Measurements from ENCODE around the gene IFFO2. TPM values are rescaled to one million over a fixed set of nuclear protein-coding genes. Genes with fewer than 3 reads are reported as not detected.

IFFO2 gene
- total RNA-seq, 3 donors from 2014 or later (not counting 1 experiment from before 2014, with no cell fraction given): 52.4 to 105 (median 66.5) TPM

DNA sequence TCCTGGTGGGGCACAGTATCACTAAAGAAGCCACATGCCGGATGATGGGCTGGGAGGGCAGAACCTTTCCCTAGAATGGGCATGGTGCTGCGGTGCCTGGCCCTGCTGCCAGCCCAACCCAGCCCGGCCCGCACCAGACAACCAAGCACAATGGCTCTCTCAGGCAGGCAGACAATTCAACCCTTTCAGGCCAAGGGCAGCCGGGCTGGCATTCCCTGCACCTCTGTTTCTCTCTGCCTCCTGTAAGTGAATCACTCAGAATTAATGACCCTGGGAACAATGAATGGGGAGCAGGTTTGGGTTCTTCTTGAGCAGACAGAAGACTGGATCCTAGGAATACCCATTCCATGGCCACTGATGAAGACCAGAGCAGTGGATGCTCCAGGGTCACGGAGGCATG, 41.0 kb upstream of the IFFO2 start:
- TF ChIP-seq, protein P1, sequence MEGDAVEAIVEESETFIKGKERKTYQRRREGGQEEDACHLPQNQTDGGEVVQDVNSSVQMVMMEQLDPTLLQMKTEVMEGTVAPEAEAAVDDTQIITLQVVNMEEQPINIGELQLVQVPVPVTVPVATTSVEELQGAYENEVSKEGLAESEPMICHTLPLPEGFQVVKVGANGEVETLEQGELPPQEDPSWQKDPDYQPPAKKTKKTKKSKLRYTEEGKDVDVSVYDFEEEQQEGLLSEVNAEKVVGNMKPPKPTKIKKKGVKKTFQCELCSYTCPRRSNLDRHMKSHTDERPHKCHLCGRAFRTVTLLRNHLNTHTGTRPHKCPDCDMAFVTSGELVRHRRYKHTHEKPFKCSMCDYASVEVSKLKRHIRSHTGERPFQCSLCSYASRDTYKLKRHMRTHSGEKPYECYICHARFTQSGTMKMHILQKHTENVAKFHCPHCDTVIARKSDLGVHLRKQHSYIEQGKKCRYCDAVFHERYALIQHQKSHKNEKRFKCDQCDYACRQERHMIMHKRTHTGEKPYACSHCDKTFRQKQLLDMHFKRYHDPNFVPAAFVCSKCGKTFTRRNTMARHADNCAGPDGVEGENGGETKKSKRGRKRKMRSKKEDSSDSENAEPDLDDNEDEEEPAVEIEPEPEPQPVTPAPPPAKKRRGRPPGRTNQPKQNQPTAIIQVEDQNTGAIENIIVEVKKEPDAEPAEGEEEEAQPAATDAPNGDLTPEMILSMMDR (IDR thresholded peaks at IDR 0.05): no peak
- WGBS (ENCODE audit: insufficient coverage): 97% methylated on average over 6 of the region's 6 CpGs
- peaks cover 13% of the 10 kb centered on the region for H3K4me1 ChIP-seq (ENCODE audit: control insufficient read depth, insufficient read depth, low read length)
- H3K27me3 Mint-ChIP-seq (ENCODE audit: low read depth in 2 of 2): peaks cover 0 to 16% of the 10 kb centered on the region in 2 donors
- H3K4me3 ChIP-seq (ENCODE audit: low read length): no peak overlapping the region
- H3K27ac ChIP-seq (ENCODE audit: low read length): no peak overlapping the region
- peaks cover 11 to 12% of the 10 kb centered on the region in 2 donors for H3K4me1 Mint-ChIP-seq
- H3K27me3 ChIP-seq (ENCODE audit: control insufficient read depth, insufficient read depth, low read length): no peaks in the 10 kb centered on the region
- no peak for ATAC-seq
- no peaks in the 10 kb centered on the region for H3K36me3 ChIP-seq (ENCODE audit: control insufficient read depth, insufficient read depth, low read length)
- intact Hi-C loops (cut with micrococcal nuclease): no loop called here
- H3K27ac Mint-ChIP-seq: no peak overlapping the region
- H3K36me3 Mint-ChIP-seq: peaks cover 17% of the 10 kb centered on the region
- H3K9me3 ChIP-seq (ENCODE audit: control insufficient read depth, insufficient read depth, low read length): no peaks in the 10 kb centered on the region
- H3K4me3 Mint-ChIP-seq: no peak overlapping the region
- no peak for DNase-seq
- peaks cover 0 to 17% of the 10 kb centered on the region in 2 donors for H3K9me3 Mint-ChIP-seq

DNA sequence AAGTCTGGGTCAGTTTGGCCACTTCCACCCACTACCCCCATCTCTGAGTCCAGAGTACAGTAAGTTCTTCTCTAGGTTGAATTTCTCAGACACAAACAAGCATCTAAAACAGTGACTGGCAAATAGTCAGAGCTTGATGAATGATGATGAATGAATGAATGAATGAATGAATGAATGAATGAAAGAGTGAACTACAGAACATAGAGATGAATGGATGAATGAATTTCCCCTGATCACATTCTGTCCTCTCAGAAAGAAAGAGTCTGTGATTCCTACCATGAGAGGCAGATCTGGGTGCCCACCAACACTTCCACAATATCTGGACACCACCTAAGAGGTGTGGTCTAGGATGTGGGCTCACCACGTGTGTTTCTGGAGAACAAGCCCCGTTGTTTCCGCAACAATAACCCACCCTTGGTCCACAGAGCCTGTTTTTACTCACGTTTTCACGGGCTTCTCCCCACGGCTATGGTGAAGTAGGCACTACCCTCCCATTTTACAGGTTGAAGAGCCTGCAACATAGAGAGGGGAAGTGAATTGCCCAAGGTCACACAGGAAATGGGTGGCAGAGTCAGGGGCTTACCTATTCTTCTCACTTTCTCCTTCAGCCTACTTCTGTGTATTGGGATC, 40.2 kb upstream of the IFFO2 start:
- no peak for DNase-seq
- WGBS (ENCODE audit: insufficient coverage): 39% methylated on average over 5 of the region's 6 CpGs
- Mint-ChIP-seq H3K4me3 (no peak overlapping the region), H3K9me3 (peaks cover 0 to 15% of the 10 kb centered on the region in 2 donors), H3K4me1 (peaks cover 11 to 12% of the 10 kb centered on the region in 2 donors), H3K27me3 (ENCODE audit: low read depth in 2 of 2) (peaks cover 0 to 16% of the 10 kb centered on the region in 2 donors), H3K27ac (no peak overlapping the region), H3K36me3 (peaks cover 17% of the 10 kb centered on the region)
- Histone ChIP-seq H3K27me3 (ENCODE audit: control insufficient read depth, insufficient read depth, low read length) (no peaks in the 10 kb centered on the region), H3K9me3 (ENCODE audit: control insufficient read depth, insufficient read depth, low read length) (no peaks in the 10 kb centered on the region), H3K36me3 (ENCODE audit: control insufficient read depth, insufficient read depth, low read length) (no peaks in the 10 kb centered on the region), H3K4me1 (ENCODE audit: control insufficient read depth, insufficient read depth, low read length) (peaks cover 13% of the 10 kb centered on the region), H3K27ac (ENCODE audit: low read length) (no peak overlapping the region), H3K4me3 (ENCODE audit: low read length) (no peak overlapping the region)
- TF ChIP-seq, protein P1 (IDR thresholded peaks at IDR 0.05): no peak
- ATAC-seq: peak in 2 of 3 donors; percentile 24 to 66
- intact Hi-C loops (cut with micrococcal nuclease): no loop called here

DNA sequence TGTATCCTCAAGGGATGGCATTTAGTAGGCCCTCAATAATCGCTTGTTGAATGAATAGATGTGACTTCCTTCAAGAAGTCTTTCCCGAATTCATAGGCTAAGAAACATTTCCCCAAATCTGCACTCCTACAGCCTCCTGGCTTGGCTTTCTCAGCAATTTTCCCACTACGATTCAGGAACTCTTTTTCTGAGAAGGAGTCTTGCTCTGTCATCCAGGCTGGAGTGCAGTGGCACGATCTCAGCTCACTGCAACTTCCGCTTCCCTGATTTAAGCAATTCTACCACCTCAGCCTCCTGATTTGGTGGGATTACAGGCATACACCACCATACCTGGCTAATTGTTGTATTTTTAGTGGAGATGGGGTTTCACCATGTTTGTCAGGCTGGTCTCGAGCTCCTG, 37.9 kb upstream of the IFFO2 start:
- Mint-ChIP-seq H3K27ac (no peak overlapping the region), H3K9me3 (no peaks in the 10 kb centered on the region), H3K36me3 (no peaks in the 10 kb centered on the region), H3K27me3 (ENCODE audit: low read depth in 2 of 2) (peaks cover 0 to 11% of the 10 kb centered on the region in 2 donors), H3K4me3 (no peak overlapping the region), H3K4me1 (peaks cover 11 to 12% of the 10 kb centered on the region in 2 donors)
- Histone ChIP-seq H3K27me3 (ENCODE audit: control insufficient read depth, insufficient read depth, low read length) (no peaks in the 10 kb centered on the region), H3K4me1 (ENCODE audit: control insufficient read depth, insufficient read depth, low read length) (peaks cover 13% of the 10 kb centered on the region), H3K9me3 (ENCODE audit: control insufficient read depth, insufficient read depth, low read length) (no peaks in the 10 kb centered on the region), H3K27ac (ENCODE audit: low read length) (no peak overlapping the region), H3K4me3 (ENCODE audit: low read length) (no peak overlapping the region), H3K36me3 (ENCODE audit: control insufficient read depth, insufficient read depth, low read length) (no peaks in the 10 kb centered on the region)
- intact Hi-C loops (cut with micrococcal nuclease): no loop called here
- TF ChIP-seq, protein P1 (IDR thresholded peaks at IDR 0.05): no peak
- 72% methylated on average over 6 of the region's 6 CpGs for WGBS (ENCODE audit: insufficient coverage)
- ATAC-seq (no peak), DNase-seq (no peak)

DNA sequence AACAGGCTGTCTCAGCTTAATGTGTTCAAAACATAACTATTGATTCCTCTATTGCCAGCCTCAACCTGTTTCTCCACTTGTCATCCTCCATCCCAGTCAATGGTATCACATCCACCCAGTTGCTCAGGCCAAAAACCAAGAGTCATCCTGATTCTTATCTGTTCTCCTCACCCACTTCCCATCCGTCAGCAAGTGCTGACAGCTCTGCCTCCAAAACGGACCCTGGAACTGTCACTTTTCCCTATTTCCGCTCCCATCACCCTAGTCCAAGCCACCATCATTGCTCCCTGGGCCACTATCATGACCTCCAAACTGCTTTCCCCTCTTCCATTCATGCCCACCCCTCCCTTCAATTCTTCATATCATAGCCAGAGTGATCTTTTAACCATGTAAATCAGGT, 36.2 kb upstream of the IFFO2 start:
- H3K4me1 ChIP-seq (ENCODE audit: control insufficient read depth, insufficient read depth, low read length): peaks cover 13% of the 10 kb centered on the region
- DNase-seq: no peak
- Mint-ChIP-seq H3K27ac (no peak overlapping the region), H3K9me3 (no peaks in the 10 kb centered on the region), H3K4me3 (no peak overlapping the region), H3K27me3 (ENCODE audit: low read depth in 2 of 2) (peaks cover 4 to 15% of the 10 kb centered on the region in 2 donors), H3K4me1 (peaks cover 11 to 12% of the 10 kb centered on the region in 2 donors), H3K36me3 (no peaks in the 10 kb centered on the region)
- no peak overlapping the region for H3K27ac ChIP-seq (ENCODE audit: low read length)
- H3K9me3 ChIP-seq (ENCODE audit: control insufficient read depth, insufficient read depth, low read length): no peaks in the 10 kb centered on the region
- H3K27me3 ChIP-seq (ENCODE audit: control insufficient read depth, insufficient read depth, low read length): no peaks in the 10 kb centered on the region
- 67% methylated on average over 3 of the region's 3 CpGs for whole genome bisulfite sequencing (ENCODE audit: insufficient coverage)
- TF ChIP-seq, protein P1 (IDR thresholded peaks at IDR 0.05): no peak
- ATAC-seq: no peak
- intact Hi-C loops (cut with micrococcal nuclease): no loop called here
- no peaks in the 10 kb centered on the region for H3K36me3 ChIP-seq (ENCODE audit: control insufficient read depth, insufficient read depth, low read length)
- H3K4me3 ChIP-seq (ENCODE audit: low read length): no peak overlapping the region

Measured in natural killer cell (primary cell).